ENCODE data around the gene VOPP1. TPM values are rescaled to one million over a fixed set of nuclear protein-coding genes. Genes with fewer than 3 reads are reported as not detected.

The VOPP1 gene
- total and polyA plus RNA-seq, 7 donors = 16.3 to 45.7 (median 29.7) TPM

DNA sequence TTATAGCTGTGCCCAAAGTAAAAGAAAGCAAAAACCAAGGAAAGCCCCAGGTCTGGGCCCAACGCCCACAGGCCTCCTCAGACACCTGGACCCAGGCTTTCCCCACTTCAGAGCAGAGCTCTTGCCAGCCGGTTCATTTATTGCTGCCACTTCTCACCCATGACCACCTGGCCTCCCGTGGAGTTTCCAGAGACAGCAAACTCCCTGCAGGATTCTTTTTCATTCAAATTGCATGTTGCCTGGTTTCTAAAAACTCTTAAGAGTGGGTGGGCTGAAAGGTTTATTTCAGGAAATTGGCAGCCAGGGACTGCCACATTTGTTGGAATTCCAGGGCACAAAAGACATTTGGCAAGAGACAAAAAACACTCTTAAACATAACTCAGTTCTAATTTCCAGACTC is 4.7 kb downstream of the VOPP1 start:
- WGBS, 3 donors = 21 to 52% (median 33%) methylated on average over 3 of the region's 3 CpGs
- Histone ChIP-seq H3K4me3 (no peak overlapping the region), H3K4me1 (peaks cover 45% of the 10 kb centered on the region), H3K27me3 (ENCODE audit: insufficient read depth in 3 of 3, low read length in 2 of 3) (no peaks in the 10 kb centered on the region), H3K36me3 (ENCODE audit: insufficient read depth in 1 of 2, low read depth in 1 of 2) (no peaks in the 10 kb centered on the region), H3K27ac (peak overlapping the region; percentile 53), H3K9me3 (no peaks in the 10 kb centered on the region)
- TF ChIP-seq, protein P1, sequence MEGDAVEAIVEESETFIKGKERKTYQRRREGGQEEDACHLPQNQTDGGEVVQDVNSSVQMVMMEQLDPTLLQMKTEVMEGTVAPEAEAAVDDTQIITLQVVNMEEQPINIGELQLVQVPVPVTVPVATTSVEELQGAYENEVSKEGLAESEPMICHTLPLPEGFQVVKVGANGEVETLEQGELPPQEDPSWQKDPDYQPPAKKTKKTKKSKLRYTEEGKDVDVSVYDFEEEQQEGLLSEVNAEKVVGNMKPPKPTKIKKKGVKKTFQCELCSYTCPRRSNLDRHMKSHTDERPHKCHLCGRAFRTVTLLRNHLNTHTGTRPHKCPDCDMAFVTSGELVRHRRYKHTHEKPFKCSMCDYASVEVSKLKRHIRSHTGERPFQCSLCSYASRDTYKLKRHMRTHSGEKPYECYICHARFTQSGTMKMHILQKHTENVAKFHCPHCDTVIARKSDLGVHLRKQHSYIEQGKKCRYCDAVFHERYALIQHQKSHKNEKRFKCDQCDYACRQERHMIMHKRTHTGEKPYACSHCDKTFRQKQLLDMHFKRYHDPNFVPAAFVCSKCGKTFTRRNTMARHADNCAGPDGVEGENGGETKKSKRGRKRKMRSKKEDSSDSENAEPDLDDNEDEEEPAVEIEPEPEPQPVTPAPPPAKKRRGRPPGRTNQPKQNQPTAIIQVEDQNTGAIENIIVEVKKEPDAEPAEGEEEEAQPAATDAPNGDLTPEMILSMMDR (IDR thresholded peaks at IDR 0.05) = no peak
- intact Hi-C loops (cut with DNase I) = no loop called here
- ATAC-seq (no peak), DNase-seq (no peak)

DNA sequence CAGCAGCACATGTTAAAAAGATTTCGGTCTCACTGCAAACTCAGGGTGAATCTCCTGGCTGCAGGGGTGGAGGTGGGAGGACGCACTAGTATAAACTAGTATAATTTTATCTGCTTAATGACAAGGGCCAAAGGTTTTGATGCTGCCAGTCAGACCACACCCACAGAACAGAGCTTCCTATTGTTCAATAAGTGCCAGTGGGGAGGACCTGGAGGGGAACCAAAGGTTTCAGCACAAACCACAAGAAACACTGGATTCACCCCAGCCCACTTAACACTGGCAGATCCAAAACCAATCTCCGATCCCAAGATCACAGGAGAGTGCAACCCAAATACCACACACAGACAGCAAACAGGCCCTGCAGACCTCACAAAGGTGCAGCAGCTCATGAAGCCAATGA is 6.6 kb downstream of the VOPP1 start:
- no peaks in the 10 kb centered on the region for H3K27me3 ChIP-seq (ENCODE audit: insufficient read depth in 3 of 3, low read length in 2 of 3)
- no peak overlapping the region for H3K4me3 ChIP-seq
- no peak for ATAC-seq
- no peak for DNase-seq
- TF ChIP-seq, protein P1 (IDR thresholded peaks at IDR 0.05) = no peak
- peak overlapping the region; percentile 14 for H3K27ac ChIP-seq
- H3K9me3 ChIP-seq = no peaks in the 10 kb centered on the region
- peaks cover 45% of the 10 kb centered on the region for H3K4me1 ChIP-seq
- intact Hi-C loops (cut with DNase I) = no loop called here
- no peaks in the 10 kb centered on the region for H3K36me3 ChIP-seq (ENCODE audit: insufficient read depth in 1 of 2, low read depth in 1 of 2)
- WGBS, 3 donors = 39 to 76% (median 48%) methylated on average over 3 of the region's 3 CpGs

DNA sequence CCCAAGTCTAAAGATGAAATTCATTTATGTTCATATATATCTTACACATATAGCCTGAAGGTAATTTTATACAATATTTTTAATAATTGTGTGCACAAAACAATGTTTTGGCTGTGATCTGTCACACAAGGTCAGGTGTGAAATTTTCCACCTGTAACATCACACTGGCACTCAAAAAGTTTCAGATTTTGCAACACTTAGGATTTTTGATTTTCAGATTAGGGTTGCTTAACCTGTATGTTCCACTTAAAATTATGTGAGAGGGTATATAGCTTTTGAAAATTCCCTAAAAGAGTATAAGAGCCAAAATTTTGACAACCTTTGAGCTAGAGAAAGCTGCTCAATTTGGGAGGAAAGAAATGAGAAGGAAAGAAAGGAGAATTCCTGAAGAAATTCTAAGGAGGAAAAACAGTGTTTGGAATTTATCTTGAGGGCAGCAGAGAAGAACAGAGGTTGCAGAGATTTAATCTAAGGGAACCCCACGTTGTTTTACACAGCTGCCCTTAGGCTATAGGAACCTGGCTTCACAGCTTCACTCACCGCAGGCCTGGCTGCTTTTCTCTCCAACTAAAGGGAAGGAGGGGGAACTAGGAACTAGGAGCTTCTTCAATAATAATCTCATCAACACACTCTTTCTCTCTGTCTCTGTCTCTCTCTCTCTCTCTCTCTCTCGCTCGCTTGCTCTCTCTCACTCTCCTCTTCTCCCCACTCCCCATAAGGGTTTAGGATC is 8.5 kb downstream of the VOPP1 start:
- ATAC-seq (no peak), DNase-seq (no peak)
- intact Hi-C loops (cut with DNase I) = no loop called here
- TF ChIP-seq, protein P1 (IDR thresholded peaks at IDR 0.05) = no peak
- no peak overlapping the region for H3K4me3 ChIP-seq
- peaks cover 39% of the 10 kb centered on the region for H3K4me1 ChIP-seq
- H3K27me3 ChIP-seq (ENCODE audit: insufficient read depth in 3 of 3, low read length in 2 of 3) = no peaks in the 10 kb centered on the region
- no peaks in the 10 kb centered on the region for H3K9me3 ChIP-seq
- no peaks in the 10 kb centered on the region for H3K36me3 ChIP-seq (ENCODE audit: insufficient read depth in 1 of 2, low read depth in 1 of 2)
- H3K27ac ChIP-seq = no peak overlapping the region
- 34 to 70% (median 60%) methylated on average over 4 of the region's 4 CpGs for WGBS, 3 donors

DNA sequence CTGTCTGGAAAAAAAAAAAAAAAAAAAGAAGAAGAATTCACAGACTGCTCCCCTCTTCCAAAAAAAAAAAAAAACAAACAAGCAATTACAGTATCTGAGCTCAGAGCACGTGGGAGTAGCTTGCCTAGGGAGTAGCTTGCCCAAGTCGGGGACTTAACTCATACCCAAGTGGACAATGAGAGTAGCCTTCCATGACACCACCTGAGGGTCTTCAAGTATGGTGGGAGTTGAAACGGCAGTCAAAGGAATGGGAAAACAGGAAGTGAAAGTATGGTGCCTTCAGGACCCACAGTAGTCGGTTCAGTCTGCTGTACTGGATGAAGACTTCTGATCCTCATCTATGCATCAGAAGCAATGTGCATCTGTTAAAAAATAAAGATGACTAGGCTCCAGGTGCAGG is 10.6 kb downstream of the VOPP1 start:
- ATAC-seq (no peak), DNase-seq (no peak)
- no peak overlapping the region for H3K4me3 ChIP-seq
- intact Hi-C loops (cut with DNase I) = no loop called here
- TF ChIP-seq, protein P1 (IDR thresholded peaks at IDR 0.05) = no peak
- H3K4me1 ChIP-seq = peaks cover 30% of the 10 kb centered on the region
- no peak overlapping the region for H3K27ac ChIP-seq
- no peaks in the 10 kb centered on the region for H3K27me3 ChIP-seq (ENCODE audit: insufficient read depth in 3 of 3, low read length in 2 of 3)
- no peaks in the 10 kb centered on the region for H3K9me3 ChIP-seq
- 90 to 93% (median 92%) methylated on average over 4 of the region's 4 CpGs for WGBS, 3 donors
- H3K36me3 ChIP-seq (ENCODE audit: insufficient read depth in 1 of 2, low read depth in 1 of 2) = no peaks in the 10 kb centered on the region

Data from psoas muscle (tissue), 8 donors.